Parathyroid adenoma (tissue), 2 donors: ENCODE data around the gene ZNF749.
A peak's percentile ranks its signal among the peaks of the same experiment; 100 is the strongest.

ENCODE experiments used
- H2AFZ ChIP-seq: fragments of 300-600 bp; sonication (generic); one replicate; pipeline ENCODE4 v1.7.0; 2017; ENCODE audit warnings: antibody characterized with exemption, mild to moderate bottlenecking
- H3K27ac ChIP-seq: fragments of 300-600 bp; sonication (generic); one replicate; pipeline ENCODE4 v1.7.0; 2017
- H3K27me3 ChIP-seq: fragments of 300-600 bp; sonication (generic); one replicate; pipeline ENCODE4 v1.7.0; 2017; ENCODE audit warnings: low read length; ENCODE audit not compliant: control insufficient read depth, insufficient read depth
- H3K36me3 ChIP-seq: fragments of 300-600 bp; sonication (generic); one replicate; pipeline ENCODE4 v1.7.0; 2017; ENCODE audit warnings: low read length; ENCODE audit not compliant: control insufficient read depth, insufficient read depth
- H3K4me1 ChIP-seq: fragments of 300-600 bp; sonication (generic); one replicate; pipeline ENCODE4 v1.7.0; 2017; ENCODE audit warnings: control low read depth
- H3K4me2 ChIP-seq: fragments of 300-600 bp; sonication (generic); one replicate; pipeline ENCODE4 v1.7.0; 2017; ENCODE audit warnings: low read length
- H3K4me3 ChIP-seq: fragments of 300-600 bp; sonication (generic); one replicate; pipeline ENCODE4 v1.7.0; 2017; ENCODE audit warnings: low read depth, low read length
- H3K79me2 ChIP-seq: fragments of 300-600 bp; sonication (generic); one replicate; pipeline ENCODE4 v1.7.0; 2017; ENCODE audit warnings: control low read depth
- H3K9ac ChIP-seq: fragments of 300-600 bp; sonication (generic); one replicate; pipeline ENCODE4 v1.7.0; 2017; ENCODE audit warnings: mild to moderate bottlenecking
- H3K9me3 ChIP-seq: fragments of 300-600 bp; sonication (generic); one replicate; pipeline ENCODE4 v1.7.0; 2017; ENCODE audit warnings: low read length; ENCODE audit not compliant: control insufficient read depth
- CTCF ChIP-seq: fragments of 300-600 bp; sonication (generic); IDR thresholded peaks from one replicate; pipeline ENCODE4 v1.7.0; 2017; ENCODE audit warnings: antibody characterized with exemption, mild to moderate bottlenecking
- donor health status: primary hyperparathyroidism.

The ZNF749 gene

GRCh38 chr19:57435062-57435978 is at the start of gene ZNF749:
Gene ZNF749 (plus strand): TSS chr19:57435325. CDS start chr19:57435579, 254 bp downstream.
- H3K27me3 ChIP-seq: no peaks in the 10 kb centered on the region
- H3K9ac ChIP-seq: peak within 1 kb of the TSS; percentile 30
- H3K36me3 ChIP-seq: no peaks in the 10 kb centered on the region
- no peaks in the 10 kb centered on the region for H3K9me3 ChIP-seq
- no peak for TF ChIP-seq CTCF
- H3K4me3 ChIP-seq: peak within 1 kb of the TSS; percentile 68
- H3K27ac ChIP-seq: peak within 1 kb of the TSS; percentile 55
- peaks cover 4% of the 10 kb centered on the region for H3K4me1 ChIP-seq
- H2AFZ ChIP-seq: peak within 1 kb of the TSS; percentile 88
- peak within 1 kb of the TSS; percentile 86 for H3K4me2 ChIP-seq
- H3K79me2 ChIP-seq: peaks cover 32% of the 10 kb centered on the region

- Histone ChIP-seq H2AFZ (peak overlapping the region; percentile 98), H3K79me2 (peaks cover 41% of the 10 kb centered on the region), H3K4me3 (peak overlapping the region; percentile 96), H3K4me2 (peak overlapping the region; percentile 50), H3K27me3 (no peaks in the 10 kb centered on the region), H3K36me3 (no peaks in the 10 kb centered on the region), H3K9me3 (no peaks in the 10 kb centered on the region), H3K4me1 (peaks cover 12% of the 10 kb centered on the region), H3K9ac (no peak overlapping the region), H3K27ac (peak overlapping the region; percentile 95)
- no peak for TF ChIP-seq CTCF
Measured at GRCh38 chr19:57389194-57389729, 45.9 kb upstream of the ZNF749 start.

- Histone ChIP-seq H3K27ac (peak within 1 kb of the TSS; percentile 95), H3K9me3 (no peaks in the 10 kb centered on the region), H3K4me3 (peak within 1 kb of the TSS; percentile 96), H3K4me2 (peak within 1 kb of the TSS; percentile 91), H2AFZ (peak within 1 kb of the TSS; percentile 98), H3K36me3 (no peaks in the 10 kb centered on the region), H3K9ac (peak within 1 kb of the TSS; percentile 99), H3K27me3 (no peaks in the 10 kb centered on the region), H3K79me2 (peaks cover 43% of the 10 kb centered on the region), H3K4me1 (peaks cover 12% of the 10 kb centered on the region)
- peak; percentile 10 for TF ChIP-seq CTCF
Measured at GRCh38 chr19:57389730-57390598, 45.2 kb upstream of the ZNF749 start, which contains the start of gene ZNF548. Gene ZNF548 (plus strand): TSS chr19:57389854. CDS start chr19:57390100, 246 bp downstream.

- H3K27ac ChIP-seq: no peak overlapping the region
- peaks cover 5% of the 10 kb centered on the region for H3K4me1 ChIP-seq
- H3K9me3 ChIP-seq: no peaks in the 10 kb centered on the region
- no peak overlapping the region for H2AFZ ChIP-seq
- peaks cover 24% of the 10 kb centered on the region for H3K79me2 ChIP-seq
- no peaks in the 10 kb centered on the region for H3K27me3 ChIP-seq
- H3K9ac ChIP-seq: no peak overlapping the region
- no peak overlapping the region for H3K4me2 ChIP-seq
- TF ChIP-seq CTCF: no peak
- H3K4me3 ChIP-seq: no peak overlapping the region
- no peaks in the 10 kb centered on the region for H3K36me3 ChIP-seq
Measured at GRCh38 chr19:57395710-57396109, 39.4 kb upstream of the ZNF749 start.
